A673 (cell line): ENCODE results near the gene SMAD9. TPM values are rescaled to one million over a fixed set of nuclear protein-coding genes. Genes with fewer than 3 reads are reported as not detected.

Source experiments
- BruUV-seq: library from RNA; stranded (reverse); fragments of 400-500 nt; replicated peaks from 2 replicates; lab custom pipeline; 2021; lab: Mats Ljungman, UMichigan
- CTCF ChIA-PET: fragments of 300-600 bp; sonication (Branson Sonifier 250); formaldehyde crosslinking; loops from one replicate; lab custom pipeline; 2022; ENCODE audit warnings: antibody characterized with exemption; lab: Charles Lee
- POLR2A ChIA-PET: fragments of 300-600 bp; sonication (Branson Sonifier 250); formaldehyde crosslinking; loops from one replicate; lab custom pipeline; 2022; ENCODE audit warnings: antibody characterized with exemption; ENCODE audit not compliant: low non-redundant PET; lab: Charles Lee
- DNase-seq: peaks from one replicate; pipeline ENCODE4 v3.0.0-alpha.2; 2015; ENCODE audit warnings: low spot score
- H3K27ac ChIP-seq: fragments of 200-600 bp; sonication (generic); 2 replicates; pipeline ENCODE4 v1.5.1; 2016; ENCODE audit warnings: mixed run types, low read depth, mild to moderate bottlenecking, mixed read lengths, antibody characterized with exemption, low read length; ENCODE audit not compliant: poor library complexity, severe bottlenecking
- H3K27me3 ChIP-seq: fragments of 200-600 bp; sonication (generic); replicated peaks from 2 replicates; pipeline ENCODE4 v1.6.1; 2017; ENCODE audit warnings: mixed run types, low read depth, mild to moderate bottlenecking, mixed read lengths, antibody characterized with exemption, low read length; ENCODE audit not compliant: insufficient read depth, poor library complexity
- H3K36me3 ChIP-seq: fragments of 200-600 bp; sonication (generic); 2 replicates; pipeline ENCODE4 v1.6.1; 2016; ENCODE audit warnings: mixed run types, mild to moderate bottlenecking, mixed read lengths, antibody characterized with exemption, low read length; ENCODE audit not compliant: insufficient read depth, poor library complexity, severe bottlenecking
- H3K4me1 ChIP-seq: fragments of 200-600 bp; sonication (generic); 2 replicates; pipeline ENCODE4 v1.6.1; 2017; ENCODE audit warnings: mixed run types, mild to moderate bottlenecking, mixed read lengths, antibody characterized with exemption, low read length; ENCODE audit not compliant: insufficient read depth, poor library complexity, severe bottlenecking
- H3K4me3 ChIP-seq: fragments of 200-600 bp; sonication (generic); 2 replicates; pipeline ENCODE4 v1.5.1; 2016; ENCODE audit warnings: low read depth, mixed run types, mild to moderate bottlenecking, mixed read lengths, low read length; ENCODE audit not compliant: poor library complexity, severe bottlenecking
- H3K9me3 ChIP-seq: fragments of 200-600 bp; sonication (generic); 2 replicates; pipeline ENCODE4 v1.6.1; 2016; ENCODE audit warnings: mixed run types, low read depth, mild to moderate bottlenecking, mixed read lengths, antibody characterized with exemption, low read length; ENCODE audit not compliant: poor library complexity, severe bottlenecking
- EZH2 ChIP-seq: fragments of 200-600 bp; sonication (generic); IDR thresholded peaks from 2 replicates; pipeline ENCODE4 v1.6.1; 2017; ENCODE audit warnings: borderline replicate concordance, low read depth, mild to moderate bottlenecking, mixed read lengths, antibody characterized with exemption, low read length; ENCODE audit not compliant: poor library complexity, severe bottlenecking
- intact Hi-C: fragments of 100-400 bp; cut with micrococcal nuclease; formaldehyde crosslinking; loops from one replicate; pipeline ENCODE4 v1.10.0; 2022; ENCODE audit not compliant: unreplicated experiment
- total RNA-seq: library from RNA; stranded (reverse); gene quantifications from 2 replicates; pipeline ENCODE4 v1.2.3, GENCODE V29; 2021
- TF ChIP-seq, protein P1 (sequence below): fragments of 300-800, 200-600 bp; sonication (generic); conservative IDR thresholded peaks from 2 replicates; pipeline ENCODE4 v1.5.1; 2017; ENCODE audit warnings: low read depth, mild to moderate bottlenecking, antibody characterized with exemption, low read length, moderate library complexity, mixed read lengths

SMAD9 gene
- total RNA-seq, 1 experiment from 2014 or later: 23.3 TPM

DNA sequence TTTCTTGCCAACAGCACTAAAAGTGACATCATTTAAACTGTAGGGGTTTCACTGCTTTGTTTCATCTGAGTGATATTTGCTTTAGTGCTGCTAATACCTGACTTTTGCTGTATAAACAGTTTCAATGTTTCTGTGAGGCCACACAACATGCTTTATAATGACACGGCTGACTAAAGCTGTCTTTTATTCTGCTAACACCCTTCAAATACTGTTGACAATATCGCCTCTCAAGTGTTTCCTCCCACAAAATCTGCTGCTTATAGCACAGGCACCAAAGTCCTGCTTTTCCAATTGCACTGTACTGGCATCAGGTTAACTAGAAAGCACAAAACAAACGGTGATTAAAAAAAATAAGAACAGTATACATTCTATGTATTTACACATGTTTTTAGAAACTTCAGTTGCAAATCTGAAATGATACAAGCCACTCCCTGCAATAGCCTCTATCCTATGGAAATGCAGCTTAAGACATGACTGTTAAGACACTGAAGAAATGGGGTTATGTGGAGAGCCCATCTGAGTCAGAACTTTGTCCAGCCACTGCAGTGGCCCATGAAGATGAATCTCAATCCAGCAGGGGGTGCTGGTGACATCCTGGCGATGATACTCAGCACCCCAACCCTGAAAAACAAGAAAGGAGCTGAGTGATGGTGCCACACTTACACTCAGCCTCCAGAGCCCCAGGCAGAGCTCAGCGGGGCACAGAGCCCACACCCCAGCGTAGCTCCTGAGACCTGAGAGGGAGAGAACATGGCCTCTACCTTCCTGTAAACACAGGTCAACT lies 71.6 kb downstream of the SMAD9 start:
- Histone ChIP-seq H3K4me3 (no peak overlapping the region), H3K27ac (peak overlapping the region; percentile 54), H3K27me3 (no peaks in the 10 kb centered on the region), H3K4me1 (peaks cover 33% of the 10 kb centered on the region), H3K9me3 (no peaks in the 10 kb centered on the region), H3K36me3 (peaks cover 16% of the 10 kb centered on the region)
- ChIA-PET POLR2A (interaction anchor here (0.5 to 0.6 kb wide), 2 partner anchors 13 to 264 kb away, joined by 3 to 4 read pairs; no protein-coding TSS in a partner anchor), CTCF (interaction anchor here (0.6 kb wide), 3 partner anchors 15 to 134 kb away, joined by 3 read pairs; no protein-coding TSS in a partner anchor)
- intact Hi-C loops: loop anchor here (10.0 kb wide), 2 partner anchors 216 to 424 kb away; no protein-coding TSS in a partner anchor
- DNase-seq: peak; percentile 36
- no TSS peak for BruUV-seq
- TF ChIP-seq EZH2: no peak
- TF ChIP-seq, protein P1, sequence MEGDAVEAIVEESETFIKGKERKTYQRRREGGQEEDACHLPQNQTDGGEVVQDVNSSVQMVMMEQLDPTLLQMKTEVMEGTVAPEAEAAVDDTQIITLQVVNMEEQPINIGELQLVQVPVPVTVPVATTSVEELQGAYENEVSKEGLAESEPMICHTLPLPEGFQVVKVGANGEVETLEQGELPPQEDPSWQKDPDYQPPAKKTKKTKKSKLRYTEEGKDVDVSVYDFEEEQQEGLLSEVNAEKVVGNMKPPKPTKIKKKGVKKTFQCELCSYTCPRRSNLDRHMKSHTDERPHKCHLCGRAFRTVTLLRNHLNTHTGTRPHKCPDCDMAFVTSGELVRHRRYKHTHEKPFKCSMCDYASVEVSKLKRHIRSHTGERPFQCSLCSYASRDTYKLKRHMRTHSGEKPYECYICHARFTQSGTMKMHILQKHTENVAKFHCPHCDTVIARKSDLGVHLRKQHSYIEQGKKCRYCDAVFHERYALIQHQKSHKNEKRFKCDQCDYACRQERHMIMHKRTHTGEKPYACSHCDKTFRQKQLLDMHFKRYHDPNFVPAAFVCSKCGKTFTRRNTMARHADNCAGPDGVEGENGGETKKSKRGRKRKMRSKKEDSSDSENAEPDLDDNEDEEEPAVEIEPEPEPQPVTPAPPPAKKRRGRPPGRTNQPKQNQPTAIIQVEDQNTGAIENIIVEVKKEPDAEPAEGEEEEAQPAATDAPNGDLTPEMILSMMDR: peak; percentile 46

DNA sequence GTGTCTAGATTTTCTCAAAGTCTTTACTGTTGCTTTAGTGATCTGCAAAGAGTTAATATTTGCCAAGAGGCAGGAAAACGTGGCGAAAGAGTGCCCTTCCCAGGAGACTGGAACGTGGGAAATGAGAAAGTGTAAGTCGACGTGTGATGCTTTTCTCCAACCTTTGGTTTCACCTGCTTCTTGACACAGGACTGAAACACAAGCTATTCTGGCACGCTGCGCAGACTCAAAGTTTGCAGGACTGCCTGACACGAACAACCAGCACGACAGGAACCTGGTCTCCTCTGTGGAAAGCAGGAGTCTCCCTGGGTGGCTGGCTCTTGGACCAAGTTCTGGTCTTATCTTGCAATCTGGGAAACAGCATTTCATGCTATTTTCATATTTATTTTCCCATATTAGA lies 72.4 kb downstream of the SMAD9 start:
- POLR2A ChIA-PET: no interaction called here
- intact Hi-C loops: loop anchor here (10.0 kb wide), 2 partner anchors 217 to 423 kb away; no protein-coding TSS in a partner anchor
- peaks cover 8% of the 10 kb centered on the region for H3K36me3 ChIP-seq
- no peak overlapping the region for H3K4me3 ChIP-seq
- H3K27me3 ChIP-seq: no peaks in the 10 kb centered on the region
- H3K9me3 ChIP-seq: no peaks in the 10 kb centered on the region
- TF ChIP-seq, protein P1: no peak
- no peak for TF ChIP-seq EZH2
- peak overlapping the region; percentile 54 for H3K27ac ChIP-seq
- BruUV-seq: no TSS peak
- CTCF ChIA-PET: no interaction called here
- peaks cover 37% of the 10 kb centered on the region for H3K4me1 ChIP-seq
- no peak for DNase-seq

DNA sequence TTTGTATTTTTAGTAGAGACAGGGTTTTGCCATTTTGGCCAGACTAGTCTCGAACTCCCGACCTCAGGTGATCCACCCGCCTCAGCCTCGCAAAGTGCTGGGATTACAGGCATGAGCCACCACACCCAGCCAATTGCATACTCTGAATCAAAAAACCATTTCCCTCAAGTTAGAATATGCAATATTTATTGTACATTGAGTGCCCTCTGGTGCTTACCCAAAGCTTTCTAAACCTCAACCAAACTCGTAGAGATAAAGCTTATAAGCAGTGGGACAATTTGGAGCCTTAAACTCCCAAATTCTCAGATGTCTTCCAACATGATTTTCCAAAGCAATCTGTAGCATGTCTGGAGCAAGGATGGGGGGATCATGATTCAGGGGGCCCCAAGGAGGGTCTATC lies 78.6 kb downstream of the SMAD9 start:
- peaks cover 61% of the 10 kb centered on the region for H3K4me1 ChIP-seq
- ChIA-PET CTCF (interaction anchor here (0.5 to 2.2 kb wide), 7 partner anchors 16 to 863 kb away, joined by 3 to 10 read pairs (median 3); no protein-coding TSS in a partner anchor), POLR2A (interaction anchor here (0.6 kb wide), 1 partner anchor 360 kb away, joined by 3 read pairs; no protein-coding TSS in a partner anchor)
- H3K27ac ChIP-seq: peak overlapping the region; percentile 82
- TF ChIP-seq EZH2: no peak
- TF ChIP-seq, protein P1: peak; percentile 48
- peak; percentile 85 for DNase-seq
- H3K27me3 ChIP-seq: no peaks in the 10 kb centered on the region
- no TSS peak for BruUV-seq
- intact Hi-C loops: loop anchor here (1.0 to 10.0 kb wide), 8 partner anchors 164 to 559 kb away; partner anchors contain the start of genes CCDC169 and SPART
- H3K4me3 ChIP-seq: no peak overlapping the region
- no peaks in the 10 kb centered on the region for H3K9me3 ChIP-seq
- peaks cover 4% of the 10 kb centered on the region for H3K36me3 ChIP-seq
